Measurements from ENCODE around the gene TYW1.
"Not testable (repeated sequence)": the region's sequence is repeated elsewhere in the genome, so short reads cannot be mapped to it uniquely, and the experiment has no call there.

Gene TYW1

DNA sequence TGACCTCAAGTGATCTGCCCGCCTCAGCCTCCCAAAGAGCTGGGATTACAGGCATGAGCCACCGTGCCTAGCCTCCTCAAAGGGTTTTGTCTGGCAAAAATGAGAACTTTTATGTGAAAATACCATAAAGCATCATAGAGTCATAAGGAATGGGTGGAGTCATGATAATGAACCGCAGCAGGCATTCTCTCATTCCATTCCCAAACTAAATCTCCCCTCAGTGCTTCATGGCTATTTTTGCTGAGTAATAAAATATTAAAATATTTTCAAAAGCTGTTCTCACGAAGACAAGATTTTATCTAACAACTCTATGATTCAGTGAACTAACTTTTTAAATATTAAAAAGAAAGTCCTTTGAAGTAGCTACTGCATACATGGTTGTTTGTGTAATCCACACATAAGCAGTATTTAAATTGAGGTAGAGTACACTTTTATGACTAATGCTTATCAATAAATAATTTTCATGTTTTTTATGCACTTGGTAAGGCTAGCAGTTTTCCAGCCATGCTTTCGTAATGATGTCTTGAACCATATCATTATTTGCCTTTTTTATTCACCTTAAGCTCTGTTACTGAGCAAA, 195.6 kb downstream of the TYW1 start:
- not testable (repeated sequence) for DNase-seq

DNA sequence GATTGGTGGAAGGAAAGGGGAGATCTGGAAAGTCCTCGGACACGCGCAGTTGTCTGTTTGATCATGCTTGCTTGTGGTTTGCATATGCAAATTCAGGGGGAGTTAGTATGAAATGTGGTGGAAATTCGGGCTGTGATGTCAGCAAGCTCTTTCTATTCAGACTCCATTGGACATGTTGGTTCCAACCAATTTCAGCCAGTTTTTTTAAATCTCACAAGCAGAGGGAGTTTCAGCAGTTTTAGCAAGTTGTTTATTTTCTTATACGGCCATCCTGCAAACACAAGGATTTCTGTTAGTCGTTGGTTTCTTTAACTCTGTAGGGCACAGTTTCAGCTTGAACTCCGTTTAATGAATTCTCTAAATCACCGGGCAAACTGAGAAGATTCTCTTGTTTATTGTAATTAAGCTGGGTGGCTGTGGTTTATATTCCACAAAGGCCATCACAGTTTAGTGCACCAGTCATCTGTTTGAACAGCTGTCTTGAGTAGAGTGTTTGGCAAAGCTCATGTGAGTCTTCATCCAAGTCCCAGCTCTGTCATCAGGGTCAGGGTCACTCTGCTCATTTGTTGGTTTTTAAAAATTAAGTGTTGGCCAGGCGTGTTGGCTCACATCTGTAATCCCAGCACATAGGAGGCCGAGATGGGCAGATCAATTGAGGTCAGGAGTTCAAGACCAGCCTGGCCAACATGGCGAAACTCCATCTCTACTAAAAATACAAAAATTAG, 196.4 kb downstream of the TYW1 start:
- DNase-seq = not testable (repeated sequence)

DNA sequence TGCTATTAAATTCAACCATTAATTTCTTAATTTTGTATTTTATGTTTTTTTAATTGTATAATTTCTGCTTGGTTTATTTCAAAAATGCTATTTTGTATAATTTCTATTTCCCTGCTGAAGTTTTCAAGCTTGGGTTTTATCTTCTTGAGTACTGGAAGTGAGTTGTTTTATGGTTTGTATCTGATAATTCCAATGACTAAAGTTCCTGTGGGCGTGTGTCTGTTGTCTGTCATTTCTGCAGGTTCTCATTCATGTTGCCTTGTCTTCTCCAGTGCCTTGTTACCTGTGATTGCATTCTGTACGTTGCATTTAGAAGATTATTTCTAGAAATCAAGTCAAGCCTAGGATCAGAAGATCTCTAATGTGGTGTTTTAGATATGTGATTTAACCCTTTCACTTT, 199.5 kb downstream of the TYW1 start:
- not testable (repeated sequence) for DNase-seq

DNA sequence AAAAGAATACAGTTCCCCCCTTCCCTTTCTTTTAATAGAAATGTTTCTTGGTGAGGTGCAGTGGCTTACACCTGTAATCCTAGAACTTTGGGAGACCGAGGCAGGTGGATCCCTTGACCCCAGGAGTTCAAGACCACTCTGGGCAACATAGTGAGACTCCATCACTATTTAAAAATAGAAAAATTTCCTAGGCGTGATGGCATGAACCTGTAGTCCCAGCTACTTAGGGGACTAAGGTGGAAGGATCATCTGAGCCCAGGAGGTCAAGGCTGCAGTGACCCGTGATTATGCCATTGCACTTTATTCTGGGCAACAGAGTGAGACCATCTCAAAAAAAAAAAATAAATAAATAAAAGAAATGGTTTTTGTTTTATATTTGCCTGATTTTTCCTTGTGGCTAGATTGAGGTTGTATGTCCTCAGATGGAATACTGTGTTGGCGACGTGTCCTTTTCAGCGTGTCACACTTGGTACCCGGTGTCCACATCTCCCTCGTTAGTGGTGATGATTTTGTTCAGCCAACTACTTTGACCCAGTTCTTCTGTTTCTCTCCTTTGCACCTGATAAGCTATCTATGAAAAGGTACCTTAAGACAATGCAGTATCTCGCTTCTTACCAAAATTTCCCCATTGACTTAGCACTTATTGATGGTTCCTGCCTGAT, 202.4 kb downstream of the TYW1 start:
- DNase-seq = not testable (repeated sequence)

DNA sequence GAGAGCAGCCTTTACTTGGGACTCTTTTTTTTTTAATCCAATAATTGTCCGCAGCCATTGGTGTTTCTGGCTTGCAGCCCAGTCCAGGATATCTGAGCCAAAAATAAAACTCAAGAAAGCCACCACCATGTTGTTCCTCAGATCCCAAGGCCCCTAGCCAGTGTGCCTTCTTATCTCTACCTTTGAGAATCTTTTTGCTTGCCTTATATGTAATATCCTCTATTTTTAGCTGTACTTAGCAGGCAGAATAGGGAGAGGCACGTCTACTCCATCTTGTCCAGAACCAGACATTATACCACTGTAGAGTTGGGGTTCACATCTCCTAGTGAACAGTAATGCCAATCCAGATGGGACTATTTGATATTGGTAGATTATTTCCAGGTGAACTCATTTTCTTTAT, 209.1 kb downstream of the TYW1 start:
- DNase-seq = not testable (repeated sequence)

DNA sequence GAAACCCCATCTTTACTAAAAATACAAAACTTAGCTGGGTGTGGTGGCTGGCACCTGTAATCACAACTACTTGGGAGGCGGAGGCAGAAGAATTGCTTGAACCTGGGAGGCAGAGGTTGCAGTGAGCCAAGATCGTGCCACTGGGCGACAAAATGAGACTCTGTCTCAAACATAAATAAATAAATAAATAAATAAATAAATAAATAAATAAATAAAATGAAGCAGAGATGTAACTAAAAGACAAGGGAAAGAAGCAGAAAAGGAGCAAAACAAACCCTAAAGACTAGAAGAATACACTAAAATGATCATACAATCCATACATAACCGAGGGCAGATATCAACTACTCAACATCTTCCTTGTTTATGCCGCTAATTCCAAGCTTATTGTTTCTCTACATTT, 209.8 kb downstream of the TYW1 start:
- no peak for DNase-seq

DNA sequence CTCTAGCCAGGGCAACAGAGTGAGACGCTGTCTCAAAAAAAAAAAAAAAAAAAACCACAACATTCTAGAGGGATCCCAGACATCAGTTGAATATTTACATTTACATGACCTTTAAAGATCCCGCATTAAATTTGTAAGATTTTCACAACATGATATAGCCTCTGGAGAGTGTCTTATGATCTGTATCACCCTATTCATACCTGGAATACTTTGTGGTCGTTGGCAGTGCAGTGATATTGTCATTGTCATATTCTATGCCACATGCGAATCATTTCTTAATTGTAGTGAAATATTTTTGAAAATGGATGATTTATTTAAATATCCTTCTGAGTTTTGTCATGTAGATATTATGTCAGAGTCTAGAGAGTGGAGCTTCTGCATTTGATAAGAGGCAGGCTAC, 212.0 kb downstream of the TYW1 start:
- not testable (repeated sequence) for DNase-seq

DNA sequence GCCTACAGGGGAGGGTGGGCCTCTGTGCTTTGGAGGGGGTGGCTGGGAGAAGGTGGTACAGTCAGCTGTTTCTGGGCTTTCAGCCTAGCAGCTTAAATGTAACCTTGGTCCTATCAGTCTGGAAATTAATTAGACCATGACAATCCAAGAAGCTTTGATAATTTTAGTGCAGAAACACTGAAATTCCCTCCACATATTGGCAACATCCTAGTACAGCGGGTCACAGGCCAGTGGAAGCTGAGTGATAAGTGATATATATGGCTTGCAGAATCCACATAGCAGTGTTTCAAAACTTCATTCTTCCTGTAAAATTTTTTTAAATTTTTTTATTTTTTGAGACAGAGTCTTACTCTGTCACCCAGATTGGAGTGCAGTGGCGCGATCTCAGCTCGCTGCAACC, 212.6 kb downstream of the TYW1 start:
- no peak for DNase-seq

DNA sequence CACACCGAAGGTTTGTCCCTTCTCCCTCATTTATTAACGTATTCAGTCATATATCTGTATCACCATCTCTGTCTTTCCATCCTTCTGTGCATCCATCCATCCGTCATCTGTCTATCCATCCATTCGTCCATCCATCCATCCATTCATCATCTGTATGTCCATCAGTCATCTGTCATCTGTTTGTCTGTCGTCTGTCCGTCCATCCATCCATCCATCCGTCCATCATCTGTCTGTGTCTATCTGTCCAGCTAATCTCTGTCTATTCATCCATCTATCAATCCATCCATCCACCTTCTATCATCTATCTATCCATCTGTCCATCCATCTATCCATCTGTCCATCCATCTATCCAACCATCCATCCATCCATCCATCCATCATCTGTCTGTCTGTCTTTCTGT, 213.9 kb downstream of the TYW1 start:
- no peak for DNase-seq

DNA sequence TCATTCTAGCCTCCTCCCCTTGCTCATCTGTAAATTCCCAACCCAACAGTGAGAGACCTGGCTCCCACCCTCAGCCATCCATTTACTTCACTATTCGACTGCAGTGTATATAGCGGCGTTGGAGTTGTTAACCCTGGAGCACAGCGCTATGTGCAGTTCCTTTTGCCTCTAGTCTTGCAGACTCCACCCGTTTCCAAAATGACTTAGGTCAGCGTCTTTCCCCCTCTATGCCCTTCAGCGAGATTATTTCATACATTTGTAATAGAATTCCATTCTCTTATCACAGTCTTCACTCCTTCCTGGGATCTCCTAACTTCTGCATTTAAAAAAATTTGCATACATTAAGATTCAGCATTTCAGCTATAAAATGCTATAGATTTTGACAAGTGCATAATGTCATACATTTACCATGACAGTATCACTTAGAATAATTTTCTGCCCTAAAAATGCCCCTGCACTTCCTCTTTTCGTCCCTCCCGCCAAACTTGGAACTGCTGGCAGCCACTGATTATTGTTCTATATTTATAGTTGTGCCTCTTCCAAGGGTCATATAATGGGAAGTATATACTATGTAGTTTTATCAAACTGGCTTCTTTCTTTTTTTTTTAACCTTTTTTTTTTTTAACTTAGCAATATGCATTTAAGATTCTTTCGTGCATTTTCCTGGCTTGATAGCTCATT, 215.2 kb downstream of the TYW1 start:
- DNase-seq = not testable (repeated sequence)

DNA sequence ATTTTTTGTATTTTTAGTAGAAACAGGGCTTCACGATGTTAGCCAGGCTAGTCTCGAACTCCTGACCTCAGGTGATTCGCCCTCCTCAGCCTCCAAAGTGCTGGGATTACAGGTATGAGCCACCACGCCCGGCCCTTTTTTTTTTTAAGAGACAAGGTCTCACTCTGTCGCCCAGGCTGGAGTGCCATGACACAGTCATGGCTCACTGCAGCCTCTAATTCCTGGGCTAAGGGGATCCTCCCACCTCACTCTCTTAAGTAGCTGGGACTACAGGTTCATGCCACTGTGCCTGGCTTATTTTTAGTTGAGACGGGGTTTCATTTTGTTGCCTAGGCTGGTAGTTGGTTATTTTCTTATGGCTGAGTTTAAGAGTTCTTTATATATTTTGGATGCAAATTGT, 216.4 kb downstream of the TYW1 start:
- not testable (repeated sequence) for DNase-seq

DNA sequence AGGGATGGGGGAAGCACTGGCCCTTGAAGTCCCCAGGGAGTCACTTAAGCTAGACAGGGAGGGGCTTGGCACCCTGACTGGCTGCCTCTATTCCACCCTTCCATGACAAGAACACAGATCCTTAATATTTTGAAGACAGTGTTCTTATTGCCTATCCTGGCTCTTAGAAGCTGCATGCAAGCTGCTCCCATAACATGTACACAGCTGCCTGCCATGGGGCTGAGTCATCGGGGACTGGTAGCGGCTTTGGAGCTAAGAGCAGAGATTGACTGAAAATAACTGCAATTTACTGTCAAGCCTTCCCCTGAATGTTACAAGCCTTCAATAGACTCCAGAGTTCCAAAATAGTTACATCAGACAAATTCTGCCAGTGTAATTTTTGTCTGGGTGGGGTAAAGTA, 226.9 kb downstream of the TYW1 start:
- DNase-seq = not testable (repeated sequence)

DNA sequence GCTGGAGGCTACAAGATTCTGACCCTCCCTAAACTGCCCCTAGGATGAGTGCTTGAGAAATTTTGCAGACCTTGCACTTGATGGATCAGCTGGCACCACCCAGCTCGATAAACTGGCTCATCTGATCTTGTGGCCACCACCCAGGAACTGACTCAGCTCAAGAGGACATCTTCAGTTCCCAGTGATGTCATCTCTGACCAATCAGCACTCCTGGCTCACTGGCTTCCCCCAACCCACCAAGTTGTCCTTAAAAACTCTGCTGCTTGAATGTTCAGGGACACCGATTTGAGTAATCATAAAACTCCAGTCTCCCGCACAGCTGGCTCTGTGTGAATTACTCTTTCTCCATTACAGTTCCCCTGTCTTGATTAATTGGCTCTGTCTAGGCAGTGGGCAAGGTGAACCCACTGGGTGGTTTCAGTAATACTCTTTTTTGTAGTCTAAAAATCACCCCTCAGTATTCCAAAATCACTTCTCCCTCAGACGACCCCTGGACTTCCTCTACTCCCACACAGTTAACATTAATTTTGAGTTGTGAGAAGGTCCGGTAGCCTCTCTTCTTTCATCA, 229.8 kb downstream of the TYW1 start:
- not testable (repeated sequence) for DNase-seq

DNA sequence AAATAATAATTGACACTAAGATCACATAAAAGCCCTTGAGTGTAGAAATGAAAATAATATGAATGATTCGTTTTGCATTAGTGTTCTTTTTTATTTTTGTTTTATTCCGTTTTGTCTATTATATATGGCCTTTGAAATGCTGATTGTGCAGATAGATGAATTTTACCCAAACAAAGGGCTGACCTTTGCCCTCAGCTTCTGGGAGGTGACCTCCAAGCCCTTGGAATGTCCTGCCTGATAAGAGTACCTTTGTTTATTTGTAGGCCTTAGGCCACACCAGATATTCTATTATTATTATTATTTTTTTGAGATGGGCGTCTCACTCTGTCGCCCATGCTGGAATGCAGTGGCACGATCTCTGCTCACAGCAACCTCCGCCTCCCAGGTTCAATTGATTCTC, 230.3 kb downstream of the TYW1 start:
- not testable (repeated sequence) for DNase-seq

DNA sequence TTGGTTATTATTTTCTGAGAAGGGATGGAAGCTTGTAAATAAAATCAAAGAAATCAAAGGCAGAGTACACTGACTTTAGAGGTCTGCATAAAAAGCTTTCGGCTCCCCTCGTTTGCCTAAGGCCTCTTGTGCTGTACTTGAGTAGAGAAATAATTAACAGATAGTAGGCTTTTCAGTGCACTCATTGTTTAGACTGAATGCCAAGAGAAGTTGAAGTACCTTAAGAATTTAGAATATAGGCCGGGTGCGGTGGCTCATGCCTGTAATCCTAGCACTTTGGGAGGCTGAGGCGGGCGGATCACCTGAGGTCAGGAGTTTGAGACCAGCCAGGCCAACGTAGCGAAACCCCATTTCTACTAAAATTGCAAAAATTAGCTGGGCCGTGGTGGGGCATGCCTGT, 232.4 kb downstream of the TYW1 start:
- DNase-seq = not testable (repeated sequence)

DNA sequence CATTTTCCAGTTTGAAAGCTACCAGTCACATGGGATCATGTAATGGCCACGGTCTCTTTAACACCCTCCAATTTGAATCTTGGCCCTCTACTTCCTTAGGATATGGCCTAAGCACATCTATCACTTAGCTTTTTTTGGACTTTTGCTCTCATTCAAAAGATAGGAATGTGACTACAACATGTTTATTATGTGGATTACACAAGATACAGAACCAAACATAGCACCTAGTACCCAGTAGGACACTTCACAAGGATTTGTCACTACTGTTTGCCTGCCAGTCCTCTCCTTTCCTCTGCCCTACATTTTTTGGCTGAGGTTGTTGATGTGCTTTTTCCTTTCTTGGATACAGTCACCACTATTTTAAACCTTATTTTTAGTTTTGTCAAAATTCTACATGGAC, 233.4 kb downstream of the TYW1 start:
- not testable (repeated sequence) for DNase-seq

DNA sequence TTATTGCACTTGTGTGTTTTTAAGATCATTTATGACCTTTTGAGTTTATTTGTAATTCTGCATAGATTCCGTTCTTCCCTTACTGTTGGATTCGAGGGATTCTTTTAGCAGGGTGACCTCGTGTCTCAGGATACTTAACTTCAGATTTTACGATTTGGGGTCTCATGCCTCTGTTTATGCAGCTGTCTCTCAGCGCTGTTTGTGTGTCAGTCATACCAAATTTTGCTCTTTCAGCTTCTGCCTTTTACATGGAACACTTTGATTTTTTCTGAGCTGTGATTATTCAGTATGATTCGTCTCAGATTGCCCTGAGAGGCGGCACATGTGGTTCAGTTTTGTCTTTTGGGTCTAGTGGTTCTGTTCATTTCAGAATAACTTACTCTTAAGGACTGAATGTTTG, 236.9 kb downstream of the TYW1 start:
- not testable (repeated sequence) for DNase-seq

DNA sequence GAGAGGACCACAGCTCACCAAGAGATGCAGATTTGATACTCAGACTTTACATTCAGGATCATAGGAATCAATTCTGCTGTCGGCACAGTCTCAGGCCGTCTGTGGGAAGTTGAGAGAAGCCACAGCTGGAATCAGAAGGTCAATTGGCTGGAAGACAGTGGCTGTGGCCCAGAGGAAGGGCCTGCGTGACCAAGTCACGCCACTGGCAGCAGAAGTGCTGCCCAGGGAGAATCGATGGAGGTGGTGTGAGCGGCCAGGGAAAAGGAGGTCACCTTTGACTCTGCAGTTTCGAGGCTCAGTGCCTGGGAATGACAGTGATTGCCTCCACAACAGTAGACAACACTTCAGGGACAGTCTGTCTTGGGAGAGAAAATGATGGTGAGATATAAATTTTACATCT, 239.6 kb downstream of the TYW1 start:
- not testable (repeated sequence) for DNase-seq

DNA sequence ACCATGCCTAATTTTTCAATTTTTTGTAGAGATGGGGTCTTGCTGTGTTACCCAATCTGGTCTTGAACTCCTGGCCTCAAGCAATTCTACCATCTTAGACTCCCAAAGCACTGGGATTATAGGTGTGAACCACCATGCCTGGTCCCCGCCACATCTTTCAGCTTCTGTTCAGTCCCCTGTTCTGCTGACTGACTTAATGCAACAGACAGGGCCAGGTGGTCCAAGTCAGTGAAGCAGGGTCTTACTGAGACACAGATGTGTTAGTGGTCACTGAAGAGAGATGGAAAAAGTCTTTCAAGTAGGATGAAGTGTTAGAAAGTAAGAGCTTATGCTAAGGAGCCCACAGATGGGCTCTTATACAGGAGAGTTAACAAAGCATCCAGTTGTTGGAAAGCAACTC, 246.2 kb downstream of the TYW1 start:
- DNase-seq = not testable (repeated sequence)

DNA sequence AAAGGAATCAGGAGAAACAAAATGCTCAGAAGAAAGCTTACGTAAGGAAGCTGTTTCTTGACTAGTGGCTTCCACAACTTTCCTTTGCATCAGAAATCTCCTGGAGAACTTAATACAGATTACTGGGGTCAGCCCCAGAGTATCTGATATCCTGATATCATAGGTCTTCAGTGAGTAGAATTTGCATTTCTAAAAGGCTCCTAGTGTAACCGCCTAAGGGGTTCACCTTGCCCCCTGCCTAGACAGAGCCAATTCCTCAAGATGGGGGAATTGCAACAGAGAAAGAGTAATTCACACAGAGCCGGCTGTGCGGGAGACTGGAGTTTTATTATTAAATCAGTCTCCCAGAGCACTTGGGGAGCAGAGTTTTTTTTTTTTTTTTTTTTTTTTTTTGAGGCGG, 251.7 kb downstream of the TYW1 start:
- DNase-seq = not testable (repeated sequence)

DNA sequence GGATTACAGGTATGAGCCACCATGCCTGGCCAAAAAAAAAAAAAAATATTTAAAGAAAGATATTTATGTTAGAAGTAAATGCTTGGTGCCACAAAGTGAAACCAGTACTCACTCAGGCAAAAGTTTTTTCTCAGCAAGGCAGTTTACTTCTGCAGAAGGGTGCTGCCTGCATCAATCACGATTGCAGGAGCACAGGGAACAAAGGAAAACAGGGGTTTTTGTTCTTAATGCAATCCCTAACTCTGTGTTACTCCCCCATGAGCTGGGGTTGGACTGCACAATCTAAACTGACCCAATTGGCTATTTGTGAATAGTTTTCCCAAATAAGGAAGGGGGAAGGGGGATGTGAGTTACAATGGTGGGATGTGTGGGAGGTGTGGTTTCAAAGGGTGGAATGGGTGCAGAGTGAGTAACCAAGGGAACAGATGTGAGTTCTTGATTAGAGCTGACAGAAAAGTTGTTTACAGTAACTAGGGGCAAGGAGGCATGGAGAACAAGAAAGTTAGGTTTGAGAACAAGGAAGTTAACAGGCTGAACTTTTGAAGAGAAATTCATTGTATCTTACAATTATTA, 255.4 kb downstream of the TYW1 start:
- no peak for DNase-seq

DNA sequence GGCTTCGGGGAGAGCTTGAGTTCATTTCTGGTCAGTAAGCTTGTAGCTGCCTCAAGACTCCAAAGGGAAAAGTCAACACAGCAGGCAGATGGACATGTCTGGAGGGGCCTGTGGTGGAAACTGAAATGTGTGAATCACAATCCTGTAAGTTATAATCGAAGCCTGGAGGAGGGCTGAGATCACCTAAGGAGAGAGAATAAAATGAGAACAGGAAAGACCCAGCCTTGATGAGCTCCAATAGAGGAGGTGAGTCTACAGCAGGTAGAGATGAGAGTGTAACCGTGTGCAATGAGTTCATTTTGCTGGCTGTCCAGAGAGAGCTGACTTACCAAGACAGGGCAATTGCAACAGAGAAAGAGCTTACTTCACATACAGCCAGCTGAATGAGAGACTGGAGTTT, 258.4 kb downstream of the TYW1 start:
- not testable (repeated sequence) for DNase-seq

DNA sequence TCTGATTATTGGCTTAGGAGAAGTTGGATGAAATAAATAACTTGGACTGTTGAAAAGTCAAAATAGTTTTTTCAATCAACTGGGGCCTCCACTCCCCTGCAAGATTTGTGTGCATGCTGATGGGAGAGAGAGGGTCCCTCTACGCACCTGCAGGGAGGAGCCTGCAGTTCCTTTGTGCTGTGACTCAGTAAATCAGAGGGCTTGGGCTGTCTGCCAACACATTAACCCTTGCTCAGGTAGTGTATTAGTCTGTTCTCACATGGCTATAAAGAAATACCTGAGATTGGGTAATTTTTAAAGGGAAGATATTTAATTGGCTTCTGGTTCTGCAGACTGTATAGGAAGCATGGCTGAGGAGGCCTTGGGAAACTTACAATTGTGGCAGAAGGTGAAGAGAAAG, 261.1 kb downstream of the TYW1 start:
- not testable (repeated sequence) for DNase-seq

All from RPMI8226 (cell line).